Measurements from ENCODE around the gene ECEL1. TPM values are rescaled to one million over a fixed set of nuclear protein-coding genes. Genes with fewer than 3 reads are reported as not detected.
"Not testable (repeated sequence)": the region's sequence is repeated elsewhere in the genome, so short reads cannot be mapped to it uniquely, and the experiment has no call there.

ECEL1 gene
- total RNA-seq, 3 donors from 2014 or later = 0.16 to 0.24 TPM; not detected in 1

DNA sequence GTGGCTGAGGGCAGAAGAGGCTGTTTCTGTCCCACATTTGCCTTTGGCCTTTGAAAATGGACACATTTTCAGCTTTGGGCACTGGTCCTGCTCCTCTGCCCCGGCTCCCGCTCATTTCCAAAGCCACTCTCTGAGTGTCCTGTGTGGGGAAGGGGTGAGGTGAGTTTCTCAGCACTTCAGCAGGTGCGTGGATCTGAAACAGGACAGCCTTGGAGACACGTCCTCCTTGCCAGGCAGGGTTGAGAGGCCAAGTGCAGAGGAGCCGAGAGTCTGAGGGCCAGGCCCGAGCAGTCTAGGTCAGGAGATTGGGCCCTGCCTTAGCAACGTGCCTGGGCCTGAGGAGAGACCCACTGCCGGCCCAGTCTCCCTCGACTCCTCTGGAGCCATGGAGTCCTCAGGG, 53.5 kb downstream of the ECEL1 start:
- intact Hi-C loops (cut with DNase I, micrococcal nuclease) = loop anchor here in 1 of 2 donors (10.0 kb wide), 1 partner anchor 509 kb away; the partner anchor contains the start of gene NPPC
- TF ChIP-seq, protein P1, sequence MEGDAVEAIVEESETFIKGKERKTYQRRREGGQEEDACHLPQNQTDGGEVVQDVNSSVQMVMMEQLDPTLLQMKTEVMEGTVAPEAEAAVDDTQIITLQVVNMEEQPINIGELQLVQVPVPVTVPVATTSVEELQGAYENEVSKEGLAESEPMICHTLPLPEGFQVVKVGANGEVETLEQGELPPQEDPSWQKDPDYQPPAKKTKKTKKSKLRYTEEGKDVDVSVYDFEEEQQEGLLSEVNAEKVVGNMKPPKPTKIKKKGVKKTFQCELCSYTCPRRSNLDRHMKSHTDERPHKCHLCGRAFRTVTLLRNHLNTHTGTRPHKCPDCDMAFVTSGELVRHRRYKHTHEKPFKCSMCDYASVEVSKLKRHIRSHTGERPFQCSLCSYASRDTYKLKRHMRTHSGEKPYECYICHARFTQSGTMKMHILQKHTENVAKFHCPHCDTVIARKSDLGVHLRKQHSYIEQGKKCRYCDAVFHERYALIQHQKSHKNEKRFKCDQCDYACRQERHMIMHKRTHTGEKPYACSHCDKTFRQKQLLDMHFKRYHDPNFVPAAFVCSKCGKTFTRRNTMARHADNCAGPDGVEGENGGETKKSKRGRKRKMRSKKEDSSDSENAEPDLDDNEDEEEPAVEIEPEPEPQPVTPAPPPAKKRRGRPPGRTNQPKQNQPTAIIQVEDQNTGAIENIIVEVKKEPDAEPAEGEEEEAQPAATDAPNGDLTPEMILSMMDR (IDR thresholded peaks at IDR 0.05) = no peak
- ATAC-seq = no peak
- H3K4me3 ChIP-seq = no peak overlapping the region
- H3K4me1 ChIP-seq (ENCODE audit: low read depth) = no peaks in the 10 kb centered on the region
- H3K36me3 ChIP-seq (ENCODE audit: low read depth) = no peaks in the 10 kb centered on the region
- DNase-seq = no peak
- no peaks in the 10 kb centered on the region for H3K9me3 ChIP-seq

DNA sequence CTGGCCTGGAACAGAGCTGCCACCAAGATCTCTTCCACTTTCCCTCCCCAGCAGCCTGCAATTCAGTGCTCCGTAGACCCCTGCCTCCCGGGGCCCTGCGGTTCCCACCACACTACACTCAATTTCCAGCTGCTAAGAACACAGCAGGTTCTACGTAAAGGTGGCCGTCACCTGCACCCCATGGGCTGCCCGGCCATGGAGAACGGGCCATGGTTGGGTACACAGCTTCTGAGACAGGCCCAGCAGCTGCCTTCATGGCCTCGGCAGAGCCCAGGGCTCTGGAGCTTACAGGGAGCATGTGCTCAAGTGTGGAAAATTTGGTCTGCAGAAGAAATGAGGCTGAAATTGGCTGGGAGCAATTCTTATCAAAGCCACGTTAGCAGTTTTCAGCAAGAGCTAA, 54.0 kb downstream of the ECEL1 start:
- intact Hi-C loops (cut with DNase I, micrococcal nuclease) = loop anchor here in 1 of 2 donors (10.0 kb wide), 1 partner anchor 509 kb away; the partner anchor contains the start of gene NPPC
- H3K4me3 ChIP-seq; H3K9me3 ChIP-seq; H3K4me1 ChIP-seq (ENCODE audit: low read depth); H3K36me3 ChIP-seq (ENCODE audit: low read depth); DNase-seq; ATAC-seq: not testable (repeated sequence)

DNA sequence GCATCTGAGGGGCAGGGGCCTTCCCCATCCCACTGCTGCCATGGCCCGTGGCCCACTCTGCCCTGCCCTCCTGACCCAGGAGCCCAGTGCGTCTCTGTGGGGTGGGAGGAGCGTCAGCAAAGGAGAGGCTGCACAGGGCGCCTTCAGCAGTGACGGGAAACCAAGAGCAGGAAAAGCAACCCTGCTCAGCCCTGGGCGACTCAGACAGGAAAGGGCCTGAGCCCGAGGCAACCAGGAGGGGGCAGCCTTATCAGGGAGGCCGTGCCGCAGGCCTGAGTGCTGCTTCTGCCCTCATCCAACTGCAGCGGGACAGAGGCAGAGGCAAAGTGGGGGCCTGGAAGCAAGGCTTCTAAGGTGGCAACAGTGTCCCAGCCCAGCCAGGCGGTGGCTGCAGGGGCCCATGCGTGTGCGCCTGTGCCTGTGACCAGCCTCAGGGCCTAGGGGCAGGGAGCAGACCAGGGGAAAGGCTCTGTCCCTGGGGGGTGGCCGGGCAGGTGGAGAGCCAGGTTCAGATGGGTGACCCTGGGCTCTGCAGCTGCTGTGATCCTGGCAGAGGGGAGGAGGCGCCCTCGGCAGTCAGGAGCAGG, 54.9 kb downstream of the ECEL1 start:
- Histone ChIP-seq H3K9me3 (no peaks in the 10 kb centered on the region), H3K36me3 (ENCODE audit: low read depth) (no peaks in the 10 kb centered on the region), H3K4me1 (ENCODE audit: low read depth) (no peaks in the 10 kb centered on the region), H3K4me3 (no peak overlapping the region)
- ATAC-seq (peak; percentile 65), DNase-seq (no peak)
- TF ChIP-seq, protein P1 (IDR thresholded peaks at IDR 0.05) = no peak
- intact Hi-C loops (cut with DNase I, micrococcal nuclease) = loop anchor here in 1 of 2 donors (10.0 kb wide), 1 partner anchor 508 kb away; the partner anchor contains the start of gene NPPC

DNA sequence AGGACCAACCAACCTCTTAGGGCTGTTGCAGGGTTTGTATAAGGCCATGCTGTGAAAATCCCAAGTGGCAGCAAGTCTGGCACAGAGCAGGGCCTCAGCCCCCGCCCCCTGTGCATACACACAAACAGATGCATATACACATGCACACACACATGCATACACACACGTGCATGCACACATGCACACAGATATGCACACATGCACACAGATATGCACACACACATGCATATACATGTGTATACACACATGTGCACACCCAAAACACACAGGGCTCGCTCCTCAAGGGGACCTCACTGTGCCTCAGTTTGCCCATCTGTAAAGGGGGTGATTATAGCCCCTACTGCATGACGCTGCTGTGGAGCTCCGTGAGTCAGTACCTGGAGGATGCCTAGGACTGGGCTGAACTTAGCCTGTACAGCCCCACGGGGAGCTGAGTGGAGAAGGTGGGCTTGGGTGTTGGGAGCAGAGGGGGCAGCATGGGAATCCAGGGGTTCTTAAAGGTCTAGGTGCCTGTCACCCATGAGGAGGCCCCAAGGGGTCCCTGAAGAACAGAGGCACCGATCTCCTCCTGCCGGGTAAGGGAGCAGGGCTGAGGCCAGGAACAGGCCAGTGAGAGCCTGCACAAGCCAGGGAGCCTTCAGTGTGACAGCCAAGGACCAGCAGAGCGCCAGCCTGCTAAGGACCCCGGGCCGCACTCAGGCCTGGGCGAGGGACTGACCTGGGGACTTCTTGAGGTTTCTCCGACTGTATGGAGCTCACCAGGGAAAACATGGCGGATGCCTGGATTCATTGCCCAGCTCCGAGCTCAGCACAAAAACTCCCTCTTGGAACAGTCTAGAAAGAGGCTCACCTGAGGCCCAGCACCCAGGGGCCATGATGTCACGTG, 55.7 kb downstream of the ECEL1 start:
- TF ChIP-seq, protein P1 (IDR thresholded peaks at IDR 0.05) = no peak
- Histone ChIP-seq H3K9me3 (no peaks in the 10 kb centered on the region), H3K36me3 (ENCODE audit: low read depth) (no peaks in the 10 kb centered on the region), H3K4me1 (ENCODE audit: low read depth) (no peaks in the 10 kb centered on the region), H3K4me3 (no peak overlapping the region)
- intact Hi-C loops (cut with DNase I, micrococcal nuclease) = loop anchor here in 1 of 2 donors (10.0 kb wide), 1 partner anchor 507 kb away; the partner anchor contains the start of gene NPPC
- ATAC-seq (no peak), DNase-seq (no peak)

Other genes starting within 250 kb of the ECEL1 start
- gene ALPP, start 109.1 kb downstream of the ECEL1 start, total RNA-seq = 1 to 10 TPM in 1 of 3 donors, not detected in 2; 1.2 TPM
- gene ALPG, start 81.0 kb downstream of the ECEL1 start, total RNA-seq = 1 to 10 TPM in 1 of 3 donors, under 1 TPM in 2; 0.54 to 8.1 (median 0.61) TPM
- gene ALPI, start 31.7 kb downstream of the ECEL1 start, total RNA-seq = 10 to 100 TPM in 2 of 3 donors, 1 to 10 TPM in 1; 8.5 to 24.6 (median 24.4) TPM
- gene PRSS56, start 32.6 kb upstream of the ECEL1 start, total RNA-seq = not detected
- not detected for gene CHRND, start 38.3 kb upstream of the ECEL1 start, total RNA-seq
- gene CHRNG, start 51.9 kb upstream of the ECEL1 start, total RNA-seq = not detected
- gene TIGD1, start 62.7 kb upstream of the ECEL1 start, total RNA-seq = 1 to 10 TPM; 4.1 to 5.6 (median 5.4) TPM
- 100 to 1,000 TPM in 1 of 3 donors, 10 to 100 TPM in 2; 62.7 to 116 (median 90.9) TPM for gene EIF4E2, start 62.9 kb upstream of the ECEL1 start, total RNA-seq
- gene EFHD1, start 145.8 kb upstream of the ECEL1 start, total RNA-seq = 1 to 10 TPM; 2.2 to 4.8 (median 4.6) TPM
- gene GIGYF2, start 209.5 kb upstream of the ECEL1 start, total RNA-seq = 10 to 100 TPM; 57.8 to 82.1 (median 74.8) TPM

Data from mucosa of descending colon (tissue), 3 donors.